Smooth muscle cell (in vitro differentiated cells): ENCODE results near the gene IRS1. TPM values are rescaled to one million over a fixed set of nuclear protein-coding genes. Genes with fewer than 3 reads are reported as not detected.

Source experiments
- DNase-seq: peaks from one replicate; lab custom pipeline; 2025; ENCODE audit not compliant: unreplicated experiment; lab: John Stamatoyannopoulos, UW
- H2AFZ ChIP-seq: fragments of 200-600 bp; sonication (generic); 2 replicates; pipeline ENCODE4 v1.6.0; 2016; ENCODE audit warnings: antibody characterized with exemption, low read depth, mild to moderate bottlenecking
- H3F3A ChIP-seq: fragments of 200-600 bp; sonication (generic); 2 replicates; pipeline ENCODE4 v1.6.0; 2017; ENCODE audit warnings: antibody characterized with exemption, low read depth
- H3K27ac ChIP-seq: fragments of 200-600 bp; sonication (generic); 2 replicates; pipeline ENCODE4 v1.5.1; 2016; ENCODE audit warnings: low read depth, mild to moderate bottlenecking
- H3K27me3 ChIP-seq: fragments of 200-600 bp; sonication (generic); 2 replicates; pipeline ENCODE4 v1.6.1; 2016; ENCODE audit warnings: low read depth, mild to moderate bottlenecking
- H3K36me3 ChIP-seq: fragments of 200-600 bp; sonication (generic); 2 replicates; pipeline ENCODE4 v1.5.1; 2016; ENCODE audit warnings: low read depth
- H3K4me1 ChIP-seq: fragments of 200-600 bp; sonication (generic); 2 replicates; pipeline ENCODE4 v1.5.1; 2016; ENCODE audit warnings: low read depth
- H3K4me2 ChIP-seq: fragments of 200-600 bp; sonication (generic); 2 replicates; pipeline ENCODE4 v1.6.0; 2016; ENCODE audit warnings: mild to moderate bottlenecking
- H3K4me3 ChIP-seq: fragments of 200-600 bp; sonication (generic); 2 replicates; pipeline ENCODE4 v1.5.1; 2016; ENCODE audit warnings: mild to moderate bottlenecking
- H3K79me2 ChIP-seq: fragments of 200-600 bp; sonication (generic); 2 replicates; pipeline ENCODE4 v1.6.0; 2016; ENCODE audit warnings: low read depth, mild to moderate bottlenecking
- H3K9ac ChIP-seq: fragments of 200-600 bp; sonication (generic); 2 replicates; pipeline ENCODE4 v1.6.0; 2016; ENCODE audit warnings: low read depth
- H3K9me3 ChIP-seq: fragments of 200-600 bp; sonication (generic); replicated peaks from 2 replicates; pipeline ENCODE4 v1.5.1; 2016; ENCODE audit warnings: low read depth
- H4K20me1 ChIP-seq: fragments of 200-600 bp; sonication (generic); 2 replicates; pipeline ENCODE4 v1.6.0; 2016; ENCODE audit warnings: low read depth
- CTCF ChIP-seq: fragments of 200-600 bp; sonication (generic); IDR thresholded peaks from 2 replicates; pipeline ENCODE4 v1.5.1; 2017; ENCODE audit warnings: borderline replicate concordance, mild to moderate bottlenecking, antibody characterized with exemption; ENCODE audit not compliant: insufficient read depth, poor library complexity, severe bottlenecking
- WGBS: methylation state at CpG from one replicate; pipeline ENCODE4 v1.1.7; 2016; ENCODE audit warnings: low lambda C conversion rate; 5-methylcytosine and 5-hydroxymethylcytosine counted together
- polyA plus RNA-seq: library from polyadenylated mRNA; unstranded; fragments of >200 nt; fragmentation: Nextera tagmentation; extraction: Ambion mirVana; gene quantifications from 2 replicates; pipeline ENCODE4 v1.2.1, GENCODE V29; 2016
- total RNA-seq: library from RNA; depleted of rRNA; stranded (reverse); fragments of >200 nt; gene quantifications from 2 replicates; pipeline ENCODE4 v1.2.3, GENCODE V29; 2014

The IRS1 gene
- total and polyA plus RNA-seq, 2 experiments from 2014 or later = 8.6 to 14.6 TPM

- H3K4me1 ChIP-seq = peaks cover 26% of the 10 kb centered on the region
- no peak for TF ChIP-seq CTCF
- peaks cover 94% of the 10 kb centered on the region for H3K79me2 ChIP-seq
- no peaks in the 10 kb centered on the region for H3K9me3 ChIP-seq
- H3K36me3 ChIP-seq = no peaks in the 10 kb centered on the region
- peaks cover 46% of the 10 kb centered on the region for H4K20me1 ChIP-seq
- WGBS = 11% methylated on average over 4 of the region's 4 CpGs
- H3K27me3 ChIP-seq = no peaks in the 10 kb centered on the region
- peak overlapping the region; percentile 42 for H2AFZ ChIP-seq
- peak overlapping the region; percentile 77 for H3K4me3 ChIP-seq
- peak overlapping the region; percentile 90 for H3K4me2 ChIP-seq
- no peak for DNase-seq
- H3K9ac ChIP-seq = peak overlapping the region; percentile 83
- peak overlapping the region; percentile 83 for H3K27ac ChIP-seq
- H3F3A ChIP-seq = no peaks in the 10 kb centered on the region
Observed at GRCh38 chr2:226794196-226794661, 5.4 kb downstream of the IRS1 start.

GRCh38 chr2:226793646-226794045 is 6.0 kb downstream of the IRS1 start:
- Histone ChIP-seq H3K4me3 (peak overlapping the region; percentile 77), H3K4me1 (peaks cover 26% of the 10 kb centered on the region), H3K9me3 (no peaks in the 10 kb centered on the region), H3K79me2 (peaks cover 94% of the 10 kb centered on the region), H3F3A (no peaks in the 10 kb centered on the region), H3K9ac (peak overlapping the region; percentile 83), H3K36me3 (no peaks in the 10 kb centered on the region), H3K4me2 (peak overlapping the region; percentile 90), H2AFZ (no peak overlapping the region), H3K27me3 (no peaks in the 10 kb centered on the region), H3K27ac (peak overlapping the region; percentile 83), H4K20me1 (peaks cover 49% of the 10 kb centered on the region)
- 8% methylated on average over 2 of the region's 2 CpGs for WGBS
- no peak for TF ChIP-seq CTCF
- DNase-seq = no peak

GRCh38 chr2:226792155-226792881 is 7.3 kb downstream of the IRS1 start:
- H3K4me3 ChIP-seq = peak overlapping the region; percentile 77
- peaks cover 52% of the 10 kb centered on the region for H4K20me1 ChIP-seq
- peak overlapping the region; percentile 87 for H2AFZ ChIP-seq
- peaks cover 93% of the 10 kb centered on the region for H3K79me2 ChIP-seq
- peak overlapping the region; percentile 83 for H3K9ac ChIP-seq
- H3K4me2 ChIP-seq = peak overlapping the region; percentile 90
- TF ChIP-seq CTCF = no peak
- DNase-seq = no peak
- H3K36me3 ChIP-seq = no peaks in the 10 kb centered on the region
- H3K27me3 ChIP-seq = no peaks in the 10 kb centered on the region
- H3K4me1 ChIP-seq = peaks cover 26% of the 10 kb centered on the region
- H3K27ac ChIP-seq = peak overlapping the region; percentile 83
- no peaks in the 10 kb centered on the region for H3F3A ChIP-seq
- 37% methylated on average over 7 of the region's 7 CpGs for WGBS
- H3K9me3 ChIP-seq = no peaks in the 10 kb centered on the region
